ENCODE measurements around the gene HELZ.
A peak's percentile ranks its signal among the peaks of the same experiment; 100 is the strongest.

The HELZ gene

GRCh38 chr17:67262435-67263117, 17.6 kb upstream of the HELZ start:
- Histone ChIP-seq H3K27ac (ENCODE audit: extremely low read depth, low read depth, low read length) (no peak overlapping the region), H3K9me3 (ENCODE audit: control insufficient read depth, insufficient read depth, low read depth, low read length) (no peaks in the 10 kb centered on the region), H3K4me3 (ENCODE audit: low read depth, low read length) (no peak overlapping the region), H3K4me1 (ENCODE audit: control insufficient read depth, insufficient read depth, low read length) (0 out of 2 replicates have a peak, but pooled peaks cover 3% of the 10 kb centered on the region), H3K36me3 (ENCODE audit: control insufficient read depth in 2 of 2, insufficient read depth in 1 of 2, low read length in 2 of 2) (no peaks in the 10 kb centered on the region)
- ChIA-PET POLR2A (no interaction called here), CTCF (interaction anchor here (0.8 kb wide), 1 partner anchor 62 kb away, joined by 3 read pairs; no protein-coding TSS in a partner anchor)
- no peak for TF ChIP-seq ZBTB26 (tag by site-specific recombination; optimal IDR thresholded peaks at IDR 0.05)
- no peak for TF ChIP-seq ZNF10 (tag by site-specific recombination; IDR thresholded peaks at IDR 0.05)
- TF ChIP-seq ZNF404 (tag by site-specific recombination; IDR thresholded peaks at IDR 0.05): no peak
- TF ChIP-seq ZXDB (tag by site-specific recombination; IDR thresholded peaks at IDR 0.05): no peak
- TF ChIP-seq ZNF211 (tag by site-specific recombination; IDR thresholded peaks at IDR 0.05; ENCODE audit: low read depth): no peak
- TF ChIP-seq ZNF114 (tag by site-specific recombination; IDR thresholded peaks at IDR 0.05): no peak
- no peak for TF ChIP-seq ZNF600 (tag by site-specific recombination; IDR thresholded peaks at IDR 0.05)
- no peak for TF ChIP-seq ZNF292 (tag by site-specific recombination; IDR thresholded peaks at IDR 0.05; ENCODE audit: borderline replicate concordance, low read depth)
- no peak for TF ChIP-seq ZSCAN18 (tag by site-specific recombination; IDR thresholded peaks at IDR 0.05)
- no peak for TF ChIP-seq OSR2 (tag by site-specific recombination; IDR thresholded peaks at IDR 0.05)

- CTCF ChIA-PET: no interaction called here
- Histone ChIP-seq H3K4me3 (ENCODE audit: low read depth, low read length) (no peak overlapping the region), H3K4me1 (ENCODE audit: control insufficient read depth, insufficient read depth, low read length) (0 out of 2 replicates have a peak, but pooled peaks cover 3% of the 10 kb centered on the region), H3K27ac (ENCODE audit: extremely low read depth, low read depth, low read length) (no peak overlapping the region), H3K9me3 (ENCODE audit: control insufficient read depth, insufficient read depth, low read depth, low read length) (no peaks in the 10 kb centered on the region), H3K36me3 (ENCODE audit: control insufficient read depth in 2 of 2, insufficient read depth in 1 of 2, low read length in 2 of 2) (no peaks in the 10 kb centered on the region)
- POLR2A ChIA-PET: no interaction called here
- TF ChIP-seq PRDM1 (tag by site-specific recombination; IDR thresholded peaks at IDR 0.05) (peak; percentile 67; the same call in 1 of the 2 replicates), ZNF555 (tag by site-specific recombination; conservative IDR thresholded peaks at IDR 0.05) (no peak)
These were observed 15.4 kb upstream of the HELZ start for GRCh38 chr17:67260170-67260987.

- ChIA-PET CTCF (interaction anchor here (1.1 kb wide), 1 partner anchor 25 kb away, joined by 3 read pairs; no protein-coding TSS in a partner anchor), POLR2A (no interaction called here)
- no peaks in the 10 kb centered on the region for H3K9me3 ChIP-seq (ENCODE audit: control insufficient read depth, insufficient read depth, low read depth, low read length)
- no peak overlapping the region for H3K27ac ChIP-seq (ENCODE audit: extremely low read depth, low read depth, low read length)
- H3K4me1 ChIP-seq (ENCODE audit: control insufficient read depth, insufficient read depth, low read length): 0 out of 2 replicates have a peak, but pooled peaks cover 3% of the 10 kb centered on the region
- no peaks in the 10 kb centered on the region for H3K36me3 ChIP-seq (ENCODE audit: control insufficient read depth in 2 of 2, insufficient read depth in 1 of 2, low read length in 2 of 2)
- no peak overlapping the region for H3K4me3 ChIP-seq (ENCODE audit: low read depth, low read length)
- TF ChIP-seq ZNF677 (tag by site-specific recombination; IDR thresholded peaks at IDR 0.05): no peak
- TF ChIP-seq PRDM1 (tag by site-specific recombination; IDR thresholded peaks at IDR 0.05): no peak
- no peak for TF ChIP-seq ZIC2 (tag by site-specific recombination; IDR thresholded peaks at IDR 0.05)
- TF ChIP-seq ZNF791 (tag by site-specific recombination; IDR thresholded peaks at IDR 0.05): no peak
- TF ChIP-seq ZNF560 (tag by site-specific recombination; IDR thresholded peaks at IDR 0.05; ENCODE audit: borderline replicate concordance): no peak
- TF ChIP-seq ZBTB10 (tag by site-specific recombination; IDR thresholded peaks at IDR 0.05): no peak
- no peak for TF ChIP-seq ZNF518A (tag by site-specific recombination; conservative IDR thresholded peaks at IDR 0.05; ENCODE audit: low read depth)
- no peak for TF ChIP-seq ZNF600 (tag by site-specific recombination; IDR thresholded peaks at IDR 0.05)
These were observed 13.9 kb upstream of the HELZ start for GRCh38 chr17:67258821-67259468.
